GM18505 (cell line): ENCODE results near the gene LMOD3.
A peak's percentile ranks its signal among the peaks of the same experiment; 100 is the strongest.

Source experiments
- ATAC-seq: cut with Tn5 transposase; IDR thresholded peaks from one replicate; pipeline ENCODE4 v1.9.1; 2021; ENCODE audit not compliant: unreplicated experiment
- POLR2A ChIP-seq: IDR thresholded peaks from 4 replicates; pipeline ENCODE4 v1.6.1; 2011; ENCODE audit warnings: borderline replicate concordance; ENCODE audit not compliant: insufficient read depth, insufficient read length; ENCODE audit errors: extremely low read depth

LMOD3 gene

DNA sequence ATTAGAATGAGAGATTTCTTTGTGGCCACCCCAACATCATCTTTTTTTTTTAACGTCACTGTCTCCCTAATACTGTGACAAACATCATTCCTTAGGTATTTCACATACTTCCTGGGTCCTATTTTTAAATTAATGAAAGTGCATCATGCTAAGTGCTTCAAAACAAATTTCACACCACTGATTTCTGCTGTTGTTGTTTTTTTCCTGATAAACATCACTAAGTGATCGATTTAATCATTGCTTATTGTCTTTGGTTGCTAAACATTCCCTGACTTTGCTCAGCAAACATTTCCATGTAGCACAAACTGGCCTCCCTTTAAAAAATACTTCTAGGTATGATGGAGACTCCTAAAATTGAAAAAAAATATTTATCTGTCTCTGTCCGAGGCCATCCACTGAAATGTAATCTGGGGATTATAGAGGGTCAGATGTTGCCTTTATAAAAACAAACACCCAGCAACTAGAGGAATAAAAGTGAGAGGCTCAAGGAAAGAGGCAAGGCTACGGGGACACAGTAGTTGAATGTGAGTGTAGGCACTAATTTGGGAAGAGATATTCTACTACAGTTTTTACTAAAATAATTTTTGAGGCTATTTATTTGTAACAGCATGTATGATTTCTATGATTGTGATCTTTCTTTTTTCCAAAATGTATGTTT, 20.5 kb upstream of the LMOD3 start:
- ATAC-seq: no peak
- no peak for TF ChIP-seq POLR2A

DNA sequence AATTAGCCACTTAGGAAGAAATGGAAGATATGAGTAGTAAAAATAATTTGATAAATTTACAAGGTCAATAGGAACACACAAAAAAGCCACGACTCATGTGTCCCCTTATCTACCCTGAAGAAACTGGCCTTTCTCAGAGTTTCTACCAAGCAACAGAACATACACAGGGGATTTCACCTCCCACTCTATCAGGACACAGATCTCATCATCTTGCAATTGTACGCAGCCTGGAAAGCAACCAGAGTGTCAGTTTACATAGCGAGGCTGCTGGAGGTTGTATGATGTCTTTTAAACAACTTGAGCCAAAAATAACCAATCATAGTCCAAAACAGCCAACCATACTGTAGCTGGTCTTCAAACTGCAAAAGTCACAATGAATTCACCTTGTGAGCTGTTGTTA, 19.7 kb upstream of the LMOD3 start:
- no peak for ATAC-seq
- no peak for TF ChIP-seq POLR2A

DNA sequence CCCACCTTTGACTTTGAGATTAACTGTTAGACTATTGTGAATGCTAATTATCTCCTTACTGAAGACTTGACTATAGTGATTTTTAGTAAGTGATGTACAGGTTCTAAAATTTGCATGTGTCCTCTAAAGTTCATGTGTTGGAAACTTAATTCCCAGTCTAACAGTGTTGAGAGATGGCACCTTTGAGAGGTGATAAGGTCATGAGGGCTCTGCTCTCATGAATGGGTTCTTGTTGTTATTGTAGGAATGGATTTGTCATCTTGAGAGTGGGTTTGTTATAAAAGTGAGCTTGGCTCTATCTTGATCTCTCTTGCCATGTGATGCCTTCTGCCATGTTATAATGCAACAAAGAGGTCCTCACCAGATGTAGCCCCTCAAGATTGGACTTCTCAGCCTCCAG, 18.9 kb upstream of the LMOD3 start:
- no peak for ATAC-seq
- TF ChIP-seq POLR2A: no peak

DNA sequence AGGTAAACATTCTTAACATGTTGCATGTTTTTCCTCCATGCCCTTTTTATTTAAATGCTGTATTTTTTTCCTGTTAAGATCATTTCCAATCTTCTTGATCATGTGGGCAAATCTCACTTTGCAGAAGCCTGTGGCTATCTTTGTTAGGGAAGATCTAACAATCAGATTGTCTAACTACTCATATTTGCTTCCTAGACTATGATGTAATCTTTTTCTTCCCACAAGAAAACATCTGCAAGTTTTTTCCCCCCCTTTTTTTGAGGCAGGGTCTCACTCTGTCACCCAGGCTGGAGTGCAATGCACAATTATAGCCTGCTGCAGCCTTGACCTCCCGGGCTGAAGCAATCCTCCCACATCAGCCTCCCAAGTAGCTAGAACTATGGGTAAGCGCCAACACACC, 15.0 kb upstream of the LMOD3 start:
- ATAC-seq: no peak
- no peak for TF ChIP-seq POLR2A

DNA sequence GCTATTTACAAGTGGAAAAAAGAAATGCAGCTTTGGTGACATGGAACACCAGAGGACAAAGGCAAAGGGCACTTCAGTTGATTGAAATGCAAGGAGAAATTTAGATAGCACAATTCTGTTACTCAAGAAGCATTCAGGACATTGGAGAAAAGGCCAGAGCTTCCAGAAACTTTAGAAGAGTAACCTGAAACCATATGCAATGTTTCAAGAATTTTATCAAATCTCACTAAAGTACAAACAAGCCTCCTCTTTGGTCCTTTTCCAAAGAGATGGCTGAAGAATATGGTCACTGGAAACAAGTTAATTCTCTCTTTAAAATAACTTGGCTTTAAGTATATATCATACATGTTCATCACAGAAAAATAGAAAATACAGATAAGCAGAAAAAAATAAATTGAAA, 14.6 kb upstream of the LMOD3 start:
- TF ChIP-seq POLR2A: no peak

DNA sequence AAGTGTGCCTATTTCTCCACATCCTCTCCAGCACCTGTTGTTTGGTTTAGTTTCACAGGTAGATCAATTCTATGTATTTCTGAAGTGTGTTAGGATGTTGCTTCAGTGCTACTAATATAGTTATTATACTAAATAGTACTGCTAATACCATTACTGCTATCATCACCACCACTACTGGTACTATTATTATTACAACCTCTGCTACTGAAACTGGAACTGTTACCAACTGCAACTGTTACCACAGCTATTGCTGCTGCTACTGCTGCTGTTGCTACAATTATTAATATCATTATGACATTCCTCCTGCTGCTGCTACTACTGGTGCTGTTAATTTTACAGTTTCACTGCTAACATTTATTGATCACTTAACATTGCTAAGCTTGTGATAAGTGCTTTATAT, 8.3 kb upstream of the LMOD3 start:
- peak; percentile 86 for ATAC-seq
- TF ChIP-seq POLR2A: no peak

More for the DNA sequence above, 14.6 kb upstream of the LMOD3 start:
- ATAC-seq: no peak

DNA sequence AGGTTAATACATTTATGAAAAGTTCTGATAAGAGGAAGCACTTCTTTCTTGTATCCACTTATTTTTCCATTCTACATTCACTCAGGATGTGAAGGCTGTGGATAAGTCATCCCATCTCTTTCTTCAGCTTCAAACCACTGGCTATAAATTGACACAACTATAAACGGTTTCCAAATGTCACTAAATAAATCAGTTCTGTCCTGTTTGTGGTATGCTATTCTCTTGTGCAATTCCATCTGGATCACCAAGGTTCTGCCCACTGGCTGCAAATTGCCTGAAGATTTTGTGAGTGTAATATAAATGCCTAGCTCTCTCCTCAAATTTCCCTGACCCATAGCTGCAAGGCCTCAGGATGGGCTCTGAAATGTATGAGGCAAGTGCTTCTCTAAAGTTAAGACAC, 7.1 kb upstream of the LMOD3 start:
- no peak for ATAC-seq
- no peak for TF ChIP-seq POLR2A

DNA sequence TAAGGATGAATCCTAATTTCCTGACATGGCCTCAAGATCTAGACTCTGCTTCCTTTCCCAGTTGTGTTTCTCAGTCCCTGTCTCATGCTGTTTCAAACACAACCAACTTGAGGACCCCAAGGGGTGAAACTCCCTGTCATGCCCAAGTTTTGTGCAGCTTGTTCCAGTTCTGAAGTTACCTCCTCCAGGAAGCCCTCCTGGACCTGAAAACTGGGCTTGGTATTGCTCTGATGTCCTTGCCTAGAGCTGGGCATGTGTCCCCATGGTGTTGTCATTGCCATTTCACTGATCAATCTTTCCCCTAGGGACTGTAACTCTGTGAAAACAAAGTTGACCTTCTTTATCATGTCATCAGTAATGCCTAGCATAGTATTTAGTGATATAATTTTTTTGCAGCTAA, 6.1 kb upstream of the LMOD3 start:
- ATAC-seq: no peak
- TF ChIP-seq POLR2A: no peak

DNA sequence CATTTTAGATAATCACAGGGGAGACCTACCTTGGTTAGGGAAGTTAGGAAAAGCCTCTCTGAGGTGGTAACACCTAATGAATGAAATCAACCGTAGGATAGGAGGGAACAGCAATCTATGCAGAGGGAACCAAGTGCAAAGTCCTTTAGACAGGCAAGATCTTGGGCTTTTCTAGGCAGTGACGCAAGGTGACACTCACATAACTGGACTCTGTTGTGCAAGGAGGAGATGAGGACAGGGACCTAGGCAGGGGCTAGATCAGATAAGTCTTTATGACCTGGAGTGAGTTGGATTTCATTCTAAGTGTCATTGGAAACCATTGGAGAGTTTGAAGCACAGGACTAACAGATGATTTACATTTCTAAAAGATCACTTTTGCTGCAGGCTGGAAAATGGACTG, 4.6 kb upstream of the LMOD3 start:
- no peak for ATAC-seq
- no peak for TF ChIP-seq POLR2A

DNA sequence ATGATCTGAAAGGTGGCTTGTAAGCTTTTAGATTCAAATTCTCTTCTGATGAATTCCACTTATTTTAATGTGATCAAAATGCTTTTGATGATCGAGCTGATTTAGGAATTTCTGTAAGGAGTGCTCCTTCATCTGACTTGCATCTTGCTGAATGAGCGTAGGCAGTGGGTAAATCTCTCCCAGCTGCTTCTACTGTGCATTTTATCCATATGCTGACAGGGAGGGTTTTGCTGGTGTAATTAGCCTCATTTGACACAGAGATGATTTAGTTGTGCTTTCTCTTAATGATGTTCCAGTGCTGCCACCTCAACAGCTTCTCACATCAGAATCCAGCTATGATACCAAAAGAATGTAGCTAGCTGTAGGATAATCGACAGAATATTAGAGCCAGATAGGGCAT, 3.8 kb upstream of the LMOD3 start:
- ATAC-seq: no peak
- TF ChIP-seq POLR2A: no peak

DNA sequence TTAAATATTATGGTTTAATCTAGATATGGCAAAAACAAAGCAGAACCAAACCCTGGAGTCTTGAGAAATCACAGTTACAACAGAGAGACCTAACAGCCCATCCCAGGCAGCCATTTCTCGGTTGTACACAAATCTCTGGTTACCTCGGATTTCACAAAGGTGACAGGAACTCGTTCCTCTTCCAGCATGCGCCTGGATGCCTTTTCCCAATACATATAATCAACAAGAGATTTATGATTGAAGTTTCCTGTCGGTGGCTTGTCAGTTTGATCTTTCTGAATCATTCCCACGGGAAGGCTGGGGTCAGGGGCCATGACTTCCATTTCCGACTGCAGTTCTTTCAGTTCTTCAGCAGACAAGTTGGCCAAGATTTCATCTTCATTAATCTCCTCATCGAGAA, 445 bp downstream of the LMOD3 start:
- ATAC-seq: no peak
- no peak for TF ChIP-seq POLR2A

DNA sequence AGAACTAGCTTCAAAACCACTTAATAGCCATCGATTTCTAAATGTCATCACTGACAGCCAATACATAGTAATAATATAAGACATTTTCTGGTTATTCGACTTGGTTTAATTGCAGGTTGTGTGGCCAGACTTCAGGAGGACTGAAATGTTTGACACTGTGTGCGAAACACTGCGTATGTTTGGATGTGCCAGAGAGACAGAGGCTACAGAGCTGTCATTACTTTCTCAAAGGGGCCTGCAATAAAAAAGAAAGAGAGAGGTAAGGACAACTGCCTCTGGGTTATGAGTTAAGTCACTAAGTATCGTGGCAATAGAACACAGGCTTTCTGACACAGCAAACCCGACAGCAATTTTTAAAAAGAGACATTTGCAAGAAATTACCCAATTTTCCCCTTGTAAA, 882 bp downstream of the LMOD3 start:
- no peak for TF ChIP-seq POLR2A
- no peak for ATAC-seq

DNA sequence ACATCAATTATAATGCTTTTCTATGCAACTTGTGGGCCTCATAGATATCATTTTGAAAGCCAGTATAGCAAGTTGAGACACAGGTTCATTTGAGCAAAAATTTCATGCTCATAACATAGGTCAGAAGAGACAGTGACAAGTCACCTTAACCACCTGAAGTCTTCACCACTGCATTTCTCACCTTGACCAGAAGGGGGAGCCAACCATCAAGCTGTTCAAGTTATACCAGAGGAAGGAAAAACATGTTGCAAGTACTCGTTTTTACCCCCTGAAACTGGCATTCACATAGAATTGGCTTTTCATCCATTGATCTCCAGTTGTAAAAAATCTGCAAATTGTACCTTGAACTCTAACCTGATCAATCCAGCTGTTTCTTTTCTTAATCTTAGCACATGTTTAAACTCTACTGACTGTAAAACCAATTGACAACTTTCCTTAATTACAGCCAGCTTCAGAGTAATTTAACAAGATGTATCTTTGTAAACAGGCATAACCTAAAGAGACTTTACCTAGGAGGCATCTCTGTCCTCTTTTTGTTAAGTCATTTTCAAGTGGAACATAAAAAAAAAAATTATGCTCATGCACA, 1.4 kb downstream of the LMOD3 start:
- no peak for ATAC-seq
- no peak for TF ChIP-seq POLR2A

DNA sequence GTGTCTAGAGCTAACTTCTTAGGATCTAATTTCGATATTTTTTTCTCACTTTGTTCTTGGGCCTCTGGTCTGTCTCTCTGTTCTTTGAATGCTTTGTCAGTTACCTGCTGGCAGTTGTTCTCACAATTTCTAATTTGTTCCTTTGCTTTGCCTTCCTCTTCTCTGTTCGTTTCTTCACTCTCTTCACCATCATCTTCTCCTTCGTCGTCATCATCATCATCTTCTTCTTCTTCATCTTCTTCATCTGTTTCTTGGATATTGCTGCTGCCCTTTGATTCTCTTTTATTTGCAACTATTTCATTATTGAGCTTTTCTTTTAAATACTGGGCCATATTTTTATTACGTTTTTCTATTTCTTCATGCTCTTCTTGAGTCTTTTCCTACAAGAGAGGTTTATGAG, 2.7 kb downstream of the LMOD3 start:
- no peak for TF ChIP-seq POLR2A
- no peak for ATAC-seq

DNA sequence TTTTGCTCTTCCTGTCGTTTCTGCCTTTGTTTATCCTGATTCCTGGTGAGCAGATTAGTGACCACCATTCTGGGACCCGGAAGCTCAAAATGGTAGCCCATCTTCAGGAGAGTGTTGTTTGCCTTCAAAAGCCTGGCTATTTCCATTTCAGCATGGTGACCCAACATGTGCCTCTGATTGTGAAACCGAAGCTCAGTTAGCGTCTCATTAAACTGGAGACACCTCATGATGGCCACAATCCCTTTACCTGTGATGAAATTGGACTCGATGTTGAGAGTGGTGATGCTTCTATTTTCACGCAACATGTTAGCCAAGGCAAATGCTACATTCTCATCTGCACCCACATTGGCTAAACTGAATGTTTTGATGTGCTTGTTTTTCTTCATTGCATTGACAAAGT, 3.3 kb downstream of the LMOD3 start:
- no peak for TF ChIP-seq POLR2A
- ATAC-seq: no peak
